ENCODE results near the gene MAP3K13. TPM values are rescaled to one million over a fixed set of nuclear protein-coding genes. Genes with fewer than 3 reads are reported as not detected.

MAP3K13 gene
- total and polyA plus RNA-seq, 2 of the 13 experiments (the other 11 are each of a cell fraction or from before 2014, with no cell fraction given): 24.2 to 26.5 TPM

DNA sequence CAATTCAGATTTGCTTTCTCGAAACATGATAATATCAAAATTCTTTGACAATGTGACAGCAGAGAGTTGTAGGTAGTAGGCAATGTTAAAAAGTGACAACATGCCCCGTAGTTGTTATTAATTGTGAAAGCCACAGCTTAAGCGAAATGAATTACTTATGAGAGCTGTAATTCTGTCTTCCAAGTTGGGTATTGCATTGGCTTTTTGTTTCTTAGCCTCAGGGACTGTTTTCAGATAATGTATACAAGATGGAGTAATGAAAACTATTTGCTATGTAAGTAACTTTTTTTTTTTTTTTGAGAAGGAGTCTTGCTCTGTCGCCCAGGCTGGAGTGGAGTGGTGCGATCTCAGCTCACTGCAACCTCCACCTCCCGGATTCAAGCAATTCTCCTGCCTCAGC lies 43.1 kb upstream of the MAP3K13 start:
- no TSS peak for BruUV-seq (replicated peaks)
- 99% methylated on average over 6 of the region's 6 CpGs for WGBS (ENCODE audit: low lambda C conversion rate)
- POLR2A ChIA-PET: interaction anchor here (2.1 kb wide), 1 partner anchor 8 kb away, joined by 10 read pairs; no protein-coding TSS in a partner anchor
- H3K4me3 ChIP-seq (replicated peaks in 1 of 3; ENCODE audit: insufficient read depth in 1 of 3, low read depth in 2 of 3, low read length in 3 of 3): no peak overlapping the region
- no peak overlapping the region for H3K4me2 ChIP-seq (ENCODE audit: low read depth, low read length)
- H3K79me2 ChIP-seq (ENCODE audit: insufficient read depth, low read length): no peaks in the 10 kb centered on the region
- H2AFZ ChIP-seq (ENCODE audit: low read length): no peak overlapping the region
- DNase-seq (ENCODE audit: low spot score) (no peak), FAIRE-seq (no peak), ATAC-seq (no peak)
- peaks cover 23% of the 10 kb centered on the region for H3K4me1 ChIP-seq (ENCODE audit: insufficient read depth, low read length)
- TF ChIP-seq PHF20 (CRISPR knock-in tag; IDR thresholded peaks at IDR 0.05) (no peak), MYC (CRISPR knock-in tag; IDR thresholded peaks at IDR 0.05; ENCODE audit: borderline replicate concordance) (no peak), HES4 (CRISPR knock-in tag; IDR thresholded peaks at IDR 0.05; ENCODE audit: borderline replicate concordance) (no peak), ZNF816 (CRISPR knock-in tag; IDR thresholded peaks at IDR 0.05; ENCODE audit: borderline replicate concordance) (no peak), HOXA5 (CRISPR knock-in tag; IDR thresholded peaks at IDR 0.05) (no peak), JARID2 (CRISPR knock-in tag; IDR thresholded peaks at IDR 0.05; ENCODE audit: insufficient replicate concordance) (no peak), ZBTB1 (CRISPR knock-in tag; IDR thresholded peaks at IDR 0.05; ENCODE audit: borderline replicate concordance) (no peak), FOXP1 (IDR thresholded peaks at IDR 0.05) (no peak), FOXP1 (CRISPR knock-in tag; IDR thresholded peaks at IDR 0.05) (no peak), SCMH1 (CRISPR knock-in tag; IDR thresholded peaks at IDR 0.05; ENCODE audit: borderline replicate concordance) (no peak), RFX1 (IDR thresholded peaks at IDR 0.05) (no peak), ATRX (CRISPR knock-in tag; IDR thresholded peaks at IDR 0.05; ENCODE audit: borderline replicate concordance) (no peak), ONECUT2 (CRISPR knock-in tag; IDR thresholded peaks at IDR 0.05) (no peak), ZNF891 (CRISPR knock-in tag; IDR thresholded peaks at IDR 0.05) (no peak)
- TF ChIP-seq, protein P1, sequence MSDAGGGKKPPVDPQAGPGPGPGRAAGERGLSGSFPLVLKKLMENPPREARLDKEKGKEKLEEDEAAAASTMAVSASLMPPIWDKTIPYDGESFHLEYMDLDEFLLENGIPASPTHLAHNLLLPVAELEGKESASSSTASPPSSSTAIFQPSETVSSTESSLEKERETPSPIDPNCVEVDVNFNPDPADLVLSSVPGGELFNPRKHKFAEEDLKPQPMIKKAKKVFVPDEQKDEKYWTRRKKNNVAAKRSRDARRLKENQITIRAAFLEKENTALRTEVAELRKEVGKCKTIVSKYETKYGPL (CRISPR knock-in tag; IDR thresholded peaks at IDR 0.05): no peak
- TF ChIP-seq, protein P2, sequence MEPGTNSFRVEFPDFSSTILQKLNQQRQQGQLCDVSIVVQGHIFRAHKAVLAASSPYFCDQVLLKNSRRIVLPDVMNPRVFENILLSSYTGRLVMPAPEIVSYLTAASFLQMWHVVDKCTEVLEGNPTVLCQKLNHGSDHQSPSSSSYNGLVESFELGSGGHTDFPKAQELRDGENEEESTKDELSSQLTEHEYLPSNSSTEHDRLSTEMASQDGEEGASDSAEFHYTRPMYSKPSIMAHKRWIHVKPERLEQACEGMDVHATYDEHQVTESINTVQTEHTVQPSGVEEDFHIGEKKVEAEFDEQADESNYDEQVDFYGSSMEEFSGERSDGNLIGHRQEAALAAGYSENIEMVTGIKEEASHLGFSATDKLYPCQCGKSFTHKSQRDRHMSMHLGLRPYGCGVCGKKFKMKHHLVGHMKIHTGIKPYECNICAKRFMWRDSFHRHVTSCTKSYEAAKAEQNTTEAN (CRISPR knock-in tag; conservative IDR thresholded peaks at IDR 0.05): no peak
- H3K27ac ChIP-seq (ENCODE audit: extremely low read length, insufficient read depth, low read length): no peak overlapping the region
- CTCF ChIA-PET (ENCODE audit: low intra/inter-chr PET ratio, low total read pairs): no interaction called here
- H3K27me3 ChIP-seq (ENCODE audit: control insufficient read depth in 1 of 2, insufficient read depth in 2 of 2, low read length in 2 of 2): no peaks in the 10 kb centered on the region
- no peaks in the 10 kb centered on the region for H3K36me3 ChIP-seq (replicated peaks in 1 of 2; ENCODE audit: control insufficient read depth in 1 of 2, insufficient read depth in 2 of 2, low read length in 2 of 2)
- no peaks in the 10 kb centered on the region for H4K20me1 ChIP-seq (ENCODE audit: insufficient read depth, low read length)
- no peak overlapping the region for H3K9ac ChIP-seq (ENCODE audit: insufficient read depth, low read depth, low read length)
- in situ Hi-C loops (cut with HindIII; ENCODE audit: extremely low pct_ligation_motif_present, low pct_unique_long_range_greater_than_20kb) (no loop called here), intact Hi-C loops (cut with micrococcal nuclease; ENCODE audit: unreplicated experiment) (no loop called here)
- no peaks in the 10 kb centered on the region for H3K9me3 ChIP-seq (ENCODE audit: low read length)

Data from HepG2 (cell line).